Astrocyte of the cerebellum (primary cell): ENCODE measurements around the gene CADM3.
A peak's percentile ranks its signal among the peaks of the same experiment; 100 is the strongest.

ENCODE experiments used
- DNase-seq: peaks from one replicate; pipeline ENCODE4 v3.0.0-alpha.2; 2011; ENCODE audit warnings: low read depth
- H3K4me3 ChIP-seq: 2 replicates; pipeline ENCODE4 v1.5.1; 2011; ENCODE audit warnings: mild to moderate bottlenecking, low read depth, low read length, moderate library complexity
- CTCF ChIP-seq: IDR thresholded peaks from 2 replicates; pipeline ENCODE4 v1.5.1; 2012; ENCODE audit warnings: low read length, low read depth, moderate library complexity, mild to moderate bottlenecking; ENCODE audit errors: missing control alignments
- in situ Hi-C: cut with HindIII; loops from 2 replicates; pipeline ENCODE4 v1.10.0; 2017; ENCODE audit warnings: low sequenced_read_pairs

CADM3 gene

DNA sequence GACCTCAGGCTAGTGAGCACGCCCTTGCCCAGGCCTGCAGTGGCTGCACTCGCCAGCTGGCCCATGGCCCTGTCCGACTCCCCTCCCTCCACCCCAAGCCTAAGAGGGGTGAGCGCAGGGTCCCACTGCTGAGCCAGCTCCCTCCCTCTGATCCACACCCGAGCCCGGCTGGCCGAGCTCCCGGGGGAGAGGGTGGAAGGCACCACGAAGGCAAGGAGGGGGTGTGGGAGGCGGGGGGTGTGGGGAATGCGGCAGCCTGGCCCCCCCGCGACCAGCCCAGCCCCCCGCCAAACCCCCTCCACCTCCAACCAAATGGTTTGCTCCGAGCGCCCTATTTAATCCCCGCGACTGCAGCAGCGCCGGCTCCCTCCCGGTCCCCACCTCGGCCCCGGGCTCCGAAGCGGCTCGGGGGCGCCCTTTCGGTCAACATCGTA is at the start of gene CADM3:
Gene CADM3 (plus strand): TSS at position 362 of the 434 bp plus-strand sequence. CDS start 151 bp downstream, outside the sequence.
- peak within 1 kb of the TSS; percentile 37 for H3K4me3 ChIP-seq
- TF ChIP-seq CTCF: no peak

DNA sequence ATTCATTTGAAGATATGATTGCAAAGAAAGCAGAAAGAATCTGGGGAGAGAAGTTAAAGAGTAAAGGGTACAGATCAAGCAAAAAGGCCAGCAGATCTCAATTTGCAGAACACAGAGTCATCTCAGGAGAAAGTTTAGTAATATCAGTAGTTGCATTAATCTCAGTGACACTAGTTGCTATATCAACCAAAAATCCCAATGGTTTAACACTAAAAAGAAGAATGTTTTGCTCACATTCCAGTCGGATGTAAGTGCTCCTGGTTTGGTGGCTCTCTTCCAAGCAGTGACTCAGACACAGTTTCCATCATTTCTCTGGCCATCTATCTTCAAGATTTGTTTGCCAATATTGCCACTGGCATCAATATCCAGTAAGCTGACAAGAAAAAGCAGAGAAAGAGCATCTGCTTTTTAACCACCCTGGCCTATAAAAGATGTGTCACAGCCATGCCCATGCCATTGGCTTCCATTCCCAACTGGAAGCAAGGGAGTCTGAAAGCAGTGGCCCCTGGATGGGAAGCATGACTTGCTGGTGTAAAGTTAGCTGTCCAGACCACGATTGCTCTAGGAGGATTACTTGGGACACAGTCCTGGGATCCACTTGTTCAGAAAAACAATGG is 49.3 kb upstream of the CADM3 start:
- in situ Hi-C loops: no loop called here
- peak; percentile 32 for DNase-seq
- no peak for TF ChIP-seq CTCF
- H3K4me3 ChIP-seq: no peak overlapping the region

More for the DNA sequence above, at the start of gene CADM3:
- no peak for DNase-seq
- in situ Hi-C loops: no loop called here

- TF ChIP-seq CTCF: no peak
- DNase-seq: no peak
- no peak overlapping the region for H3K4me3 ChIP-seq
- in situ Hi-C loops: no loop called here
Measured at GRCh38 chr1:159123587-159123986, 47.8 kb upstream of the CADM3 start.

- in situ Hi-C loops: no loop called here
- no peak overlapping the region for H3K4me3 ChIP-seq
- TF ChIP-seq CTCF: peak; percentile 90
- DNase-seq: peak; percentile 32
Measured at GRCh38 chr1:159132271-159132881, 39.0 kb upstream of the CADM3 start.

DNA sequence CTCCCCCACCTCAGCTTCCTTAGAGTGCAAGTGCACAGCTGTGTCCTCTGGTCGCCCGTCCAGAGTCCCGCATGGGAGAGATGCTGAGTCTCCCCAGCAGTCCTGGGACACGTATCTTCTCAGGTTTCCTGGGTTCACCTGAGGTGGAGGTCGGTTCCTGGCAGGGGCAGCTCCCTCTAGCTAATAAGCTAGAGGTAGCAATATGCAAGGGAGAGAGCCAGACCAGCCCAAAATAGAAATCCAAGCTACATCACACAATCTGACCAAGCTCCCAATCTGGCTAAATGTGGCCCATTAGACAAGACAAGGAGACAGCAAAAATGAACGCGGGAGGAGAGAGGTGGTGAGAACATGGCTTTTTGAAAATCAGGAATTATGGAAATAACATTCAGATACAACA is 30.9 kb upstream of the CADM3 start:
- in situ Hi-C loops: no loop called here
- no peak for TF ChIP-seq CTCF
- no peak for DNase-seq
- no peak overlapping the region for H3K4me3 ChIP-seq

DNA sequence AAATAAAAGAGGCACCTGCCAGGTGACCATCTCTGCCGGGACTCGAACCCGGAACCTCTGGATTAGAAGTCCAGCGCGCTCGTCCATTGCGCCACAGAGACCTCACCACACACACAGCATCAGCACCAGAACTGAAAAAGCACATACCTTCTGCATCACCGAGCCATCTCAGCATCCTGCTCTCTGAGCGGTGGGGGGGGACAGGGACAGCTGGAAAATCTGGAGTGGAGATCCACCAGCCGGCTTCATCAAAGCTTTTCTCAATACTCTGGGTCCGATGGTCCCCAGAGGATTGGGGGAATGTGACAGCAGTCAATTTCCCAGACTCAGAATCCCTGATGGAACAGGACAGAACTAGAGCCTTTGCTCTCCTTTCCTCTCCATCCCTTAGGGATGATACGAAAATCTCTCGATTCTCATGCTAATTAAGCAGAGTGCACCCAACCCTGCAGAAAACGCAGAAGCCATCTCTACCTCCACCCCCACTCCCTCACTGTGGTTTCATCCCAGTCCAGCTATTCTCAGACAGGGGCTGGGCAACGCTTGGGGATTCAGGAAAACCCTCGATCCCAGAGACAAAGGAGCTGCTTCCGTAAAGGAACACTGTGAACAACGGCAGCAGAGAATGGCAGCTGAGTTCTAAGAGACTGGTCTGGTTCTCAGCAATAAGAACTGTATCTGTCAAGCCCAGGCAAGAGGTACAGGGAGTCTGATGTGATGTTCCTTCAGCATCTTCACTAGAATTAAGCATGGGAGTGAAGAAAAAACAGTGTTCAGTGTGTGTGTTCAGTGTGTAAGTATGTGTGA is 29.6 kb upstream of the CADM3 start:
- in situ Hi-C loops: no loop called here
- peak; percentile 51 for DNase-seq

More for the DNA sequence above, 29.6 kb upstream of the CADM3 start:
- H3K4me3 ChIP-seq: peak overlapping the region; percentile 39
- no peak for TF ChIP-seq CTCF
